GM12801 (cell line): ENCODE results near the gene EDEM3.

Experiments
- CTCF ChIP-seq: IDR thresholded peaks from one replicate; pipeline ENCODE4 v1.5.1; 2011; ENCODE audit warnings: control low read depth; ENCODE audit not compliant: insufficient read length; ENCODE audit errors: extremely low read depth

EDEM3 gene

DNA sequence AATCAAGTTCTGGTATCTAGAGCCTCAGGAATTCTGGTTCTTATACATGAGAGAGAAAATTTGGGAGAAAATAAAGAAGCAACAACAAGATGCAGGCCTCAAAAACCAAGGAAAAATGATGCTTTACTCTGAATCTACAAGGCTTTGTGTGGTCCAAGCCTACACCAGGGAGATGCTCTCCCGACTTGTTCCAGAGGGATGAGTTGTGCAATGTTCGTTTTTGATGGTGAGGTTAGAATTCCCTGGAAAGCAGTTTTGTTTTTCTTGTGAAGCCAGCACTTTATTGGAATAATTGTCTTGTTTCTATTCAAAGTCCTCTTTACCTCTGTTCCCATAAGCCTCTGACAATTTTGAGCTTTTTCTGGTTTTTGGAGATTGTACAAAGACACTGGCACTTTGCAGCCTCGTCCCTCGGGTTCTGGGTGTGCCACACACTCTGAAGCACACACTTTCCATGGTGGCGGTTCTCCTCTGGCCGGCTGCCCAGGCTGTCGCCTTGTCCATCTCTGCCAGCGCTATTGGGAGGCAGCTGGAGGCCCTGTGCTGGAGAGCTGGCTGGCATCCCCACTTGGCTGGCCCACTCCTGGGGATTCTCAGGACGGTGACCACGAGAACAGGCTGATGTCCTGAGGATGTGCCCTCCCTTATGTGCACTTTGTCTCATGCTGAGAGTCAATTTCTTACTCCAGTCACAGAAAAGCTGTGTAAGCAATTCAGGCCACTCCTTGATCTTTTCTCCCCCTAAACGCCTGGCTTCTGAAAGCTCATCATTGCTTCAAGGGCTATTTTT lies 70.2 kb downstream of the EDEM3 start:
- TF ChIP-seq CTCF: no peak

- no peak for TF ChIP-seq CTCF
These were observed 71.7 kb downstream of the EDEM3 start for GRCh38 chr1:184682956-184683355.

- no peak for TF ChIP-seq CTCF
These were observed 77.3 kb downstream of the EDEM3 start for GRCh38 chr1:184677344-184677743.

GRCh38 chr1:184673305-184673704 lies 81.4 kb downstream of the EDEM3 start:
- no peak for TF ChIP-seq CTCF

DNA sequence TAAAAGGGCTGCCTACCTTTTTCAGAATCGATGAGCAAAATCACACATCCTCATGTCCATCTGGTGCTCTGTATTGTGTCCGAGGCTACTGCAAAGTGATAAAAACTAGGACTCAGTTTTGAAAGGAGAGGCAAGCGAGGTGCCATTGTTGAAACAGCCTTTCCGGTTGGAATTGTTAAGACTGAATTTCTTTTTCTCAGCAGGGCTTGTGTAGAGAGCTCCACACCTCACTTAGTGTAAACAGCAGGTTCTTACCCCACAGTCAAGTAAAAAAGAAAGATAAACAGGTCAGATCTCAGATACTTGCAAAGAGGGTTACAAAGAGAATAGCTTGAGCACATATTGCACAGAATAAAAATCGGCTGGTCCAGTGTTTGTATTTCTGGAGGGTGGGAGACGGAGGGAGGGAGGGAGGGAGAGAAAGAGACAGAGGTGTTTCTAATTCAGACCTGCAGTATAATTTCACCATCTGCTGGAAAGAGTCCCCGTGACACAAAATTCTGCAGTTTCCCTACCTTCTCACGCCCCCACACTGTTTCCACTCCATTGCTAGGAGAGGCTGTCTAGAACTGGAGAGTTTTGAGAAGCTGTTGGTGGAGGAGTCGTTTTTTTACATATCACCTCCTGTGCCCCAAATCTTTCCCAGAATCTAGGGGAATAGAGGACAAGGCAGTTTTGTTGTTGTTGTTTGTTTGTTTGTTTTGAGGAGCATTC lies 82.5 kb downstream of the EDEM3 start:
- no peak for TF ChIP-seq CTCF

- TF ChIP-seq CTCF: no peak
These were observed 85.3 kb downstream of the EDEM3 start for GRCh38 chr1:184669391-184669790.

DNA sequence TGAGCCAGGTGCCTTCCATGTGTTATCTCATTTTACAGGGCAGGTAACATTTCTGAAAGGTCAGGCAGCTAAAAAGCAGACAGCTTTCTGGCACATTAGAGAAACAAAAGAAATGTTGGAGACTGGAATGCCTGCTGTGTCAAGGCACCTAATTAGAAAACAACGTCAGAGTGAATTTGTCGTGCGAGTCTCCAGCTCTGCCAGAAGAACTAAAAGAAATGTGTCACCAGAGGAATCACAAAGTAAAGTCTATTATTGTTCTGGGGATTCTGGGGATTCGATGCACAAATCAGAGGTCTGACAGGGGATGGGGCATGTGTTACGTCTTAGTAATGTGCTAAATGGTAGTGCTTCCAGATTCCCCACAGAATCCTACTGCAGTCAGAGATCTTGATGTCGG lies 89.3 kb downstream of the EDEM3 start:
- TF ChIP-seq CTCF: no peak
